Measurements from ENCODE around the gene ZNF787.
"Not testable (repeated sequence)": the region's sequence is repeated elsewhere in the genome, so short reads cannot be mapped to it uniquely, and the experiment has no call there.

Gene ZNF787

DNA sequence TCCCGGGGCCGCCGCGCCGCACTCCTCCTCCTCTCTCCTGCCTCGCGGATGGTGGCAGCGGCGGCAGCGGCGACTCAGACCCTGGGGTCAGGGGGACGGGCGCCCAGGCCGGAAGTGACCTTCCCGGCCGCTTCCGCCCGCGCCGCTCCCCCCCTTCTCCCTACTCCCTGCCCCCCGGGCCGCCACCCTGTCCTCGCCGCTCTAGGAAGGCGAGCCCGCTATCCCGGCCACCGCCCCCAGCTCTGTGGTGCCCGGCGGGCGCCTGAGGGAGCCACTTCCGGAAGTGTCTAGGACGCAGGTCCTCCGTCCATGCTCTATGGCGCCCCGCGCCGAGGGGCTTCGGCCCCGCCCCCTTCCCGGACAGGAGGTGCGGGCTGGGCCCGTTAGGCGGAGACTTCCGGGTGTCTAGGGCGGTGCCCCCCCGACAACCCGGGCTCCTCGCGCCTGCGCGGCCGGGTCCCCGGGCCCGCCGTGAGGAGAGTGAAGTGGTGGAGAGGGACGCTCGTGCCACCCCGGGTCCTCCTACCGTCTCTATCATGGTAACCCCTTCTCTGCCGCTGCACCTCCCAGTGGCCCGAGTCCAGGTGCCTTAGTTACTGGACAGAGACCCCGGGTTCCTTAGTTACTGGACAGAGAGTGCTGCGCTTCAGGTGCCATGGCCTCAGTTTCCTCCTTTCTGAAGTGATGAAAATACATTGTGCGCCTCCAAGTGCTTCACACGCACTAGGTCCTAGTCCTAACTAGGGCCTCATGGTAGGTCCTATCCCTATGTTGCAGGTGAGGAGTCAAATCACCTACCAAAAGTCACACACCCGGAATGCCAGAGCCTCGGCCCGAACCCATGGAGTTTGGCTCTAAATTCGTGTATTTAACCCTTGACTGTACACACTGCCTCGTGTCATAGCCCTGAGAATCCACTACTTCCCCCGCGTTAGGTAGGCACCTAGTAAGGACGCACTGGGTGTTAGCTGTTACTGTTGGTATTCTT is at the start of gene ZNF787:
Gene ZNF787, minus strand, starts transcription at position 116 of the 988 bp plus-strand sequence. CDS start 18,078 bp downstream, outside the sequence.
- DNase-seq (ENCODE audit: low read depth, low spot score): peak; percentile 99

DNA sequence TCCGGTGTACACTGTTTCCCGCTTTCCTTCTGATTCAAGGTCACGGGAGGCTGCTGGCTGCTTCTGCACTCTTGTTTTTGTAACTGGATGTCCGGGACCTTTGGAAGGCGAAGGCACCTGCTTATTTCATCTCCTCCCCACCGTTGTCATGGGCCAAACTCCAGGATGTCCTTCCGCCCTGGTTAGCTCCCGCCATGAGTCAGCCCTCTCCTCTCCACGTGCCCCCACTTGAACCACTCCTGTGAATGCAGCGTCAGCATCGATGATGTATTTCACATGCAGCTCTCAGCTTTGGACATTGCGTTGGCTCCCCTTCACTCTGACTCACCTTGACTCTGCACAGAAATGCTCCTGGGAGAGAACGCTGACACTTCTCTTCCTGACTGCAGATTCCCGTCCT is 49.2 kb upstream of the ZNF787 start:
- no peak for DNase-seq (ENCODE audit: low read depth, low spot score)

DNA sequence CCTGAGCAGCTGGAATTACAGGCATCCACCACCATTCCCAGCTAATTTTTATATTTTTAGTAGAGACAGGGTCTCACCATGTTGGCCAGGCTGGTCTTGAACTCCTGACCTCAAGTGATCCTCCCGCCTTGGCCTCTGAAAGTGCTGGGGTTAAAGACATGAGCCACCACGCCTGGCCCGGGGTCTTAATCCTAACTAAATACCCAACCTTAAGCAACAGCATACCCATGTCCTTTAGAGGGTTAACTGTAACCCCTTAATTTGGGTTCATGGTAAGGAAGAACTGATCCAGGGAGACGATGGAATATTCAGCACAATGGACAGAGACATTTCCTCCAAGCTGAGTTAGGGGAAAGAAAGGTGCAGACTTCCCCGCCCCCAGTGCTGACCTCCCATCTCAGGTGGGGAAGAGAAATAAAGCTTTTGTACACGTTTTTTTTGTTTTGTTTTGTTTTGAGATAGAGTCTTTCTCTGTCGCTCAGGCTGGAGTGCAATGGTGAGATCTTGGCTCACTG is 46.0 kb upstream of the ZNF787 start:
- DNase-seq (ENCODE audit: low read depth, low spot score): no peak

DNA sequence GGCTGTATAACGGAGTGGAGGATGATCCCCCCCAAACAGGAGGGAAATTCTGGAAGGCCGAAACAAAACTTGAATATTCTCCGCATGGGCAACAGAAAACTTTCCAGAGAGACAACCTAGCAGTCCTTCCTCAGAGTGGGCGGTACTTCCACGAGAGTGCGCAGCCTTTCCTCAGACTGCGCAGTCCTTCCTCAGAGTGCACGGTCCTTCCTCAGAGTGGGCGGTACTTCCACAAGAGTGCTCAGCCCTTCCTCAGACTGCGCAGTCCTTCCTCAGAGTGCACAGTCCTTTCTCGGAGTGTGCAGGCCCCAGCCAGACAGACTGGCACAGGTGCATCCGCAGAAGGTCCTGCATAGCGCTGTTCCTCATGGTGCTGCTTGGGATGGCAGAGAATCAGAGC is 42.0 kb upstream of the ZNF787 start:
- no peak for DNase-seq (ENCODE audit: low read depth, low spot score)

DNA sequence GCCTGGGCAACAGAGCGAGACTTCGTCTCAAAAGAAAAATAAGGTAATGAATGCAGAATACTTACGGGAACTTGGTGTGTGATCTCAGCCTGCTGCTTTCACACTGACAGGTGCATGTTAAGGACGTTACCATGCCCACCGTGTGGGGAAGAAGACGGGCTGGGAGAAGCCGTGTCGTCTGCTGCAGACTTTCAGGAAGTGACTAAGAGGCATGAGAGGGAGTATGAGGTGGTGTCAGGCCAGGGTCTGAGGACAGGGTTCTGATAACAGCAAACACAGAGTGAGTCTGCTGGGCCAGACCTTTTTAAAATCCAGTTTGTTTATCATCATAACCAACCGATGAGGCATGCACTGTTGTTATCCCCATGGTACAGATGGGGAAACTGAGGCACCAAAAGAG is 41.2 kb upstream of the ZNF787 start:
- no peak for DNase-seq (ENCODE audit: low read depth, low spot score)

DNA sequence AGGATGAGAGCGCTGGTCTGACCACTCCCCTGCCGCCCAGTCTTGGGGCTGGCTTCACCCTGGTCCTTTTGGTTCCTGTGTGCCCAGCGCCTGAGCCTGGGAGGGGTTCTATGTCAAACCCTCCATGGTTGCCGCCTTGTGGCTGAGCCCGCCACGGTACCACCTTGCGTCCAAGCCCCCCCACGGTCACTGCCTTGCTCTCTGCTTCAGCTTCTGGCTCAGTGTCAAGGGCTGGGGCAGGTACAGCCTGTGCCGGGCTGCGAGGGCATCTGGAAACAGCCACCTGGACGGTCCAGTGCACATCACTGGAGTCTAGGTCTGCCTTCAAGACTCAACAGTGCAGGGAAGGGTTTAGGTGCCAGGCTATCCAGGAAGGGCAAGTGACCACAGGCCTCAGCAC is 40.4 kb upstream of the ZNF787 start:
- no peak for DNase-seq (ENCODE audit: low read depth, low spot score)

DNA sequence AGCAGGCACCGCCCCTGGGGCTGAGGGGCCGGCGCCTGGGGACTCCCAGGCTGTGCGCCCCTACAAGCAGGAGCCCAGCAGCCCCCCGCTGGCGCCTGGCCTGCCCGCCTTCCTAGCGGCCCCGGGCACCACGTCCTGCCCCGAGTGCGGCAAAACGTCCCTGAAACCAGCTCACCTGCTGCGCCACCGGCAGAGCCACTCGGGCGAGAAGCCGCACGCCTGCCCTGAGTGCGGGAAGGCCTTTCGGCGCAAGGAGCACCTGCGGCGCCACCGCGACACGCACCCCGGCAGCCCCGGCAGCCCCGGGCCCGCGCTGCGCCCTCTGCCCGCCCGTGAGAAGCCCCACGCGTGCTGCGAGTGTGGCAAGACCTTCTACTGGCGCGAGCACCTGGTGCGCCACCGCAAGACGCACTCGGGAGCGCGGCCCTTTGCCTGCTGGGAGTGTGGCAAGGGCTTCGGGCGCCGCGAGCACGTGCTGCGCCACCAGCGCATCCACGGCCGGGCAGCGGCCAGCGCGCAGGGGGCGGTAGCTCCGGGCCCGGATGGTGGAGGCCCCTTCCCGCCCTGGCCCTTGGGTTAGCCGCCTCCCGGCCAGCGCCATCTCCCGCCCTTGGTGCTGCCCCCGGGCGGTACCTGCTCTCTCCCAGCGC is 38.7 kb upstream of the ZNF787 start:
- no peak for DNase-seq (ENCODE audit: low read depth, low spot score)

DNA sequence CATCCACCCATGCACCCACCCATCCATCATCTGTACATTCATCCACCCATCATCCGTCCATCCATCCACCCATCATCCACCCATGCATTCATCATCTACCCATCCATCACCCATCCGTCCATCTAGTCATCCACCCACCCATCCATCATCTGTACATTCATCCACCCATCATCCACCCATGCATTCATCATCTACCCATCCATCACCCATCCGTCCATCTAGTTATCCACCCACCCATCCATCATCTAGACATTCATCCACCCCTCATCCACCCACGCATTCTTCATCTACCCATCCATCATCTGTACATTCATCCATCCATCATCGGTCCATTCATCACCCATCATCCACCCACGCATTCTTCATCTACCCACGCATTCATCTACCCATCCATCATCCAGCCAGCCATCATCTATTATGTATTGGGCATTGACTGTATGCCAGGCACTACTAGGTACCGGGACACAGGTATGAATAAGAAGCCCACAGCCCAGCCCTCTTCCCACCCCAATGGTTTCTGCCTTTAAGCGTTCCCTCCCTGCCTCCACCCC is 38.0 kb upstream of the ZNF787 start:
- peak; percentile 29 for DNase-seq (ENCODE audit: low read depth, low spot score)

DNA sequence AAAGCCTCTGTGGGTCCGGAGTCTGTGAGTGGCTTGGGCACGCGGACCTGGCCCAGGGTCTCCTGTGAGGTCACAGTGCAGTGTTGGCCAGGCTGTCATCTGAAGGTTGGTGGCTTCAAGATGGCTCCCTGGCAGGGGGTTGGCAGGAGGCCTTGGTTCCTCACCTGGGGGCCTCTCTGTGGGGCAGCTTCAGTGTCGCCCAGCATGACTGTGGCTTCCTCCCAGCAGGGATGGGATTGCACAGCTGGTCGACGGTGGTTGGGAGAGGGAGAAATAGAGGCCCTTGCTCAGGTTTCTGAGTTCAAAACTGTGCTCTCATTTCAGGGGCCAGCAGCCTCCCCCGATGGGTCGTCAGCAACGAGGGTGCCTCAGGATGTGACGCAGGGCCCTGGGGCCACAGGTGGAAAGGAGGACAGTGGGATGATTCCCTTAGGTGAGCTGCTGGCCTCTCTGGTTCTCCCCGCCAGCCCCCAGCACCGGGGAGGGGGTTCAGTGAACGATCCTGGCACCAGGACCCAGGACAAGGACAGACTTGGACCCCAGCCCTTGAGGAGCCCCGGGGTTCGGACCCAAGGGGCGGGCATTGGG is 37.2 kb upstream of the ZNF787 start:
- no peak for DNase-seq (ENCODE audit: low read depth, low spot score)

DNA sequence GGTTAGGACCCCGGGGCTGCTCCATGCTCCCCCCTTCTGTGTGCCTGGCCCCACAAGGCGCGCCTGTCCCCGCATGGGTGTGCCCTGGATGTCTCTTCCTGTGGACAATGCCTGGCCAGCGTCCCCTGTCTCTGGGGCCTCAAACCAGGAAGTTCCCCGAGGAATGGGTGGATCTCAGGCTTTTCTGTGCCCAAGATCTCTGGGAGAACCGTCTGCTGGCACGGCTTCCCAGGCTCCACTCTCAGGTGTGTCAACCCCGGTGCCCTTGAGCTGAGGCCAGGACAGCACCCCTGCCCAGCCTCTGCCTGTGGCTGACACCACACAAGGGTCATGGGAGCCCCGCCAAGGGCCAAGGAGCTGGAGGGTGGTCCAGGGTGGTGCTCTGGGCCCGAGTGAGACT is 35.7 kb upstream of the ZNF787 start:
- DNase-seq (ENCODE audit: low read depth, low spot score): no peak

DNA sequence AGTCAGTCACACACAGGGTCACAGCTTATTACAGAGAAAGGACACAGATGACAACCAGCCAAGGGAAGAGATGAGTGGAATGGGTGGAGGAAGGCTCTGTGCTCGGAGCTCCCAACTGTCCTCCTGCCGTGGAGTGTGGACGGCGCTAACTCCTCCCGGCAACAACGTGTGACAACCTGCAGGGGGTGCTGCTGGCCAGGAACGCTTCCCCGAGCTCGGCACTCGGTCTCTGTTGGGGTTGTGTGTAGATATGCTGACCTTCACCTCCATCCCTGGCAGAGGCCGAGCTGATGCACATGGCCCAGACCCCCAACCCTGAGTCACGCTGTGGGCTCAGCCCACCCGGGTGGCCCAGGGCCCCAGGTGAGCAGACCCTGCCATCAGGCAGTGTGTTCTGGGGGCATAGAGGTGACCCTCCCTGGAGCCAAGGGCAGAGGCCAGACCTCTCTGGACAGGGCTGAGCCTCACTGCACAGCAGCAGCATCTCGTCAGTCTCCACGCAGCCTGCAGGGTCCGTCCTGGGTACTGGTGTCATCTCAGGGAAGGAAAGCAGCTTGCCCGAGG is 34.1 kb upstream of the ZNF787 start:
- DNase-seq (ENCODE audit: low read depth, low spot score): peak; percentile 50

DNA sequence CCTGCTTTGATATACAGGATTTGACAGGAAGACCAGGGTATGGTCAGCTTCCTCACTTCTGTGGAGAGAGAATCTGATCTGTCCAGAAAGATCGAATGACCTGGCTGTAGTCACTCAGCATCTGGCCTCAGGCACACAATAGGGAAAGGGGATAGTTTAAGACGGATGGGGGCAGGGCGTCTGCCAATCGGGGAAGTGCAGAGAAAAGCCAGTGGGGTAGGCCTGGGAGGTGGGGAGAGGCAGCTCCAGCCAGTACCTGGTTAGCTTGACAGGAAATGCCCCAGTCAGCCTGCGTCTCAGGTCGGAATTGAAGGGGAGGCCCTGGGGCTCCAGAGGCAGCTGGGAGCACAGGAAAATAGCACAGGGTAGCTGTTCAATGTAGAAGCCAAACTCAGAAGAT is 32.4 kb upstream of the ZNF787 start:
- peak; percentile 96 for DNase-seq (ENCODE audit: low read depth, low spot score)

DNA sequence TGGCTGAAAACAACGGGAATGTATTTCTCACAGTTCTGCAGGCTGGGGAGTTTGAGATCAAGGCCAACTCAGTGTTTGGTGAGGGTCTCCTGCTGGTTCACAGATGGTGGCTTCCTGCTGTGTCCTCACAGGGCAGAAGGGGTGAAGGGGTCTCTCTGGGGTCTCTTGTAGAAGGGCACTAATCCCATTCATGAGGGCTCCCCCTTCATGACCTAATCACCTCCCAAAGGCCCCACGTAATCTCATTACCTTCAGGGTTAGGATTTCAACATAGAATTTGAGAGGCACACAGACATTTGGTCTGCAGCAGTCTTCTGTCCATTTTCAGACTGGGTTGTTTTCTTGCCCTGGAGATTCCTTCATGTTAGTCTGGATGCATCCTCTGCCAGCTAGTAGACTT is 31.5 kb upstream of the ZNF787 start:
- no peak for DNase-seq (ENCODE audit: low read depth, low spot score)

DNA sequence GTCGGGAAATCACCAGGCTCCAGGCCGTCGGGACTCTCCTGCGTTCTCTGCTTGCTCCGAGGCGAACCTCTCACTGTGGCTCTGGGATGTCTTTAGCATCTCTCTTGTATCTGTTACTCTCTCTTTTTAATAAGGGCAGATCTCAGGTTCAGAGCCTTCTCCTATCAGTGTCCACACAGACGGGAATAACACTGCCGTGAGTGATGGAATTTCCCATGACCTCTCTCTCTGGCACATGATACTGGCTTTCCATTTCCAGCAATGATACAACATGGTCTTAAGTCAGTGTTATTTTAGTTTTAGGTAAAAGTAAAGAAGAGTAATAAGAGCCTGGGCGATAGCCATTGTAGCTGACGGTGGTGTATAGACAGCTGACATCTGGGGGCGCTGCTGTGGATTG is 29.3 kb upstream of the ZNF787 start:
- DNase-seq (ENCODE audit: low read depth, low spot score): no peak

DNA sequence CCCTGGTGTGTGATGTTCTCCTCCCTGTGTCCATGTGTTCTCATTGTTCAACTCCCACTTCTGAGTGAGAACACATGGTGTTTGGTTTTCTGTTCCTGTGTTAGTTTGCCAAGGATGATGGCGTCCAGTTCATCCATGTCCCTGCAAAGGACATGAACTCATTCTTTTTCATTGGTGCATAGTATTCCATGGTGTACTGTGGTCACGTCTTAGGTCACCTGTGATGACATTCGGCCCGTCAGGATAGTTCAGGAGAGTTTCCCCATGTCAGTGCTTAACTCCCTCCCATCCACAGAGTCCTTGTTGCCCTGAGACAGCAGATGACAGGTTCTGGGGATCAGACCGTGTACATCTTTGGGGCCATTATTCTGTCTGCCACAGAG is 28.6 kb upstream of the ZNF787 start:
- DNase-seq (ENCODE audit: low read depth, low spot score): no peak

DNA sequence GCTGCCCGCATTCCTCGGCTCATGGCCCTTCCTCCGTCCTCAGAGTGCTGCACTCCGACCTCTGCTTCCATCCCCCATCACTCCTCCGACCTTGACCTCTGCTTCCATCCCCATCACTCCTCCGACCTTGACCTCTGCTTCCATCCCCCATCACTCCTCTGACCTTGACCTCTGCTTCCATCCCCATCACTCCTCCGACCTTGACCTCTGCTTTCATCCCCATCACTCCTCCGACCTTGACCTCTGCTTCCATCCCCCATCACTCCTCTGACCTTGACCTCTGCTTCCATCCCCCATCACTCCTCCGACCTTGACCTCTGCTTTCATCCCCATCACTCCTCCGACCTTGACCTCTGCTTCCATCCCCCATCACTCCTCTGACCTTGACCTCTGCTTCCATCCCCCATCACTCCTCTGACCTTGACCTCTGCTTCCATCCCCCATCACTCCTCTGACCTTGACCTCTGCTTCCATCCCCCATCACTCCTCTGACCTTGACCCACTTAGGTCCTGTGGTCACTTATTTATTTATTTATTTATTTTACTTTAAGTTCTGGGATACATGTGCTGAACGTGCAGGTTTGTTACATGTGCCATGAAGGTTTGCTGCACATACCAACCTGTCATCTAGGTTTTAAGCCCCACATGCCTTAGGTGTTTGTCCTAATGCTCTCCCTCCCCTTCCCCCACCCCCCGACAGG is 28.0 kb upstream of the ZNF787 start:
- not testable (repeated sequence) for DNase-seq (ENCODE audit: low read depth, low spot score)

DNA sequence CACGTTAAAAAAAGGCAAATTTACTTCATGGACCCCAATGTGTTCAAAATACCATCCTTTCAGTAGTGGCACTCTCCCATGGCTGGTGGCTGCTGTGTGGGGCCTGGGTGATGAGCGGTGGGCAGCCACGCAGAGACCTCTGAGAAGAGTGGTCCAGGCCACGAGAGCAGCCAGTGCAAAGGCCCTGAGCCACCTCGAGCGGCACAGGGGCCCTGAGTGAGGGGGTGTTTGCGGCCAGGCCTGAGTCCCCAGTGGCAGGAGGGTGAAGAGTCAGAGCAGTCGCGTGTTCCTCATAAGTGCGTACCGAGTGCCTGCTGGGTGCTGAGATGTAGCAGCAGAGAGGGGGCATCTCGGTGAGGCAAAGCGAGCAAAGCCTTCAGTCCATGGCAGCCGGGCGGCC is 27.0 kb upstream of the ZNF787 start:
- DNase-seq (ENCODE audit: low read depth, low spot score): no peak

DNA sequence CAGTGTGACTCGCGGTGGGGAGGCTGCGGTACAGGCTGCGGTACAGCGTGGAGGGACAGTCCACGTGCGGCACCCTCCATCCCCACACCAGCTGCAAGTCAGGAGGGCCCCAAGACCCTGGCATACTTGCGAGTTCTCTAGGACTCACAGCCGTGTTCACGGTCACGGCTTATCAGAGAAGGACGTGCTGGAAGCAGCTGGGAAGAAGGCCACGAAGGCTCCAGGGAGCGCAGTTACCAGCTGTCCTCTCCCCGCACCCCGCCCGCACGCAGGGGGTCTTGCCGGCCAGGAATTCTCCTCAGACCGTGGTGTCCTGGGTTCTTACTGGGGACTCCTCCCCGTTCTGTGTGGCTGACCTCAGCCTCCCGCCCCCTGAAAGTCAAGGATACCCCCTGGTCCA is 26.2 kb upstream of the ZNF787 start:
- no peak for DNase-seq (ENCODE audit: low read depth, low spot score)

DNA sequence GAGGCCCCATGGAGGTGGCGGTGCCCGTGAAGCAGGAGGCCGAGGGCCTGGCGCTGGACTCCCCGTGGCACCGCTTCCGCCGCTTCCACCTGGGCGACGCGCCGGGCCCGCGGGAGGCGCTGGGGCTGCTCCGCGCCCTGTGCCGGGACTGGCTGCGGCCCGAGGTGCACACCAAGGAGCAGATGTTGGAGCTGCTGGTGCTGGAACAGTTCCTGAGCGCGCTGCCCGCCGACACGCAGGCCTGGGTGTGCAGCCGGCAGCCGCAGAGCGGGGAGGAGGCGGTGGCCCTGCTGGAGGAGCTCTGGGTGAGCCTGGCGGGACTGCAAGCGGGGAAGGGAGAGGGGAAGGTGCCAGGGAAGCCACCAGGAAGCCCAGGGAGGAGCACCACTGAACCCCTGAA is 25.8 kb upstream of the ZNF787 start:
- no peak for DNase-seq (ENCODE audit: low read depth, low spot score)

DNA sequence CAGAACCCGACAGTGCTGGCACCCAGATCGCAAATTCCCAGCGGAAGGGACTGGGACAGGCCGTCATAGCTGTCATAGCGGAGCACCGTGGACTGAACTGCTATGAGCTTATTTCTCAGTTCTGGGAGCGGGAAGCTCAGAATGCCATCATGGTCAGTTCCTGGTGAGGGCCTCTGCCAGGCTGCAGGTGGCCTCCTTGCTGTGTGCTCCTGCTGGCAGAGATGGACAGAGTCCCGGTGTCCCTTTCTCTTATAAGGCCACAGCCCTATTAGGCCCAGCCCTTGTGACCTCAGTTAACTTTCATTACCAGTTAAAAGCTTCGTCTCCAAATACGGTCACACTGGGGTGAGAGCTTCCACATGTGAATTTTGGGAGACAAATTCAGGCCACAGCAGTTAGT is 24.6 kb upstream of the ZNF787 start:
- no peak for DNase-seq (ENCODE audit: low read depth, low spot score)

DNA sequence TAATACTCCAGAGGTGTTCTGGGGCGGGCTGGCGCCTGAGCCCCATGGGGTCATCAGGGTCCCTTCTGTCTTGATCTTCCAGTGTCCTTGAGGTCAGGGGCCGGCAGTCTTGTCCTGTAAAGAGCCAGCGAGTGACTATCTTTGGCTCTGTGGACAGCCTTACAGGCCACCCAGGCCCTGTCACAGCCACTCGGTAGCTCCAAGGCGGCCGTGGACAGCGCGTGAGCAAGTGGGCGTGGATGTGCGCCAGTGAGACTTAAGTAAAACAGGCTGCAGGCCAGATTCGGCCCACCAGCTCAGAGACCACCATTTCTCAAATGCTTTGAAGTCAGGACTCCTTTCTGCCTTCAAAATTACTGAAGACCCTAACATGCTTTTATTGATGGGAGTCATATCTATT is 23.7 kb upstream of the ZNF787 start:
- no peak for DNase-seq (ENCODE audit: low read depth, low spot score)

Measured in ELF-1 (cell line).